GM12878 (cell line): ENCODE data around the gene RAC3. TPM values are rescaled to one million over a fixed set of nuclear protein-coding genes. Genes with fewer than 3 reads are reported as not detected.

Experiments
- ATAC-seq: fragments of 200-7000 bp; cut with Tn5 transposase; 3 replicates; pipeline ENCODE4 v1.9.1; 2020; ENCODE audit warnings: mild to moderate bottlenecking, moderate library complexity
- BruUV-seq: library from RNA; stranded (reverse); fragments of 400-500 nt; replicated peaks from 2 replicates; lab custom pipeline; 2021; lab: Mats Ljungman, UMichigan
- CTCF ChIA-PET: fragments of 300-600 bp; sonication (Branson Sonifier 250); formaldehyde crosslinking; extraction: SDS; loops from one replicate; lab custom pipeline; 2021; ENCODE audit warnings: inconsistent platforms; lab: Yijun Ruan, JAX
- POLR2A ChIA-PET: fragments of 350-600 bp; formaldehyde crosslinking; extraction: SDS; loops from one replicate; lab custom pipeline; 2021; ENCODE audit warnings: inconsistent platforms; lab: Charles Lee
- RAD21 ChIA-PET: fragments of 300-600 bp; sonication (Branson Sonifier 250); formaldehyde crosslinking; loops from one replicate; lab custom pipeline; 2023; ENCODE audit warnings: antibody characterized with exemption; ENCODE audit not compliant: unreplicated experiment; lab: Charles Lee
- SMC1A ChIA-PET: fragments of 300-600 bp; sonication (Branson Sonifier 250); formaldehyde crosslinking; loops from one replicate; lab custom pipeline; 2023; ENCODE audit not compliant: unreplicated experiment, uncharacterized antibody; lab: Charles Lee
- DNase-seq: peaks from one replicate; pipeline ENCODE4 v3.0.0-alpha.2; 2011; ENCODE audit warnings: low read depth, low spot score
- FAIRE-seq: peaks from 3 replicates; lab custom pipeline; 2011; peaks lifted over from hg19 to GRCh38; lab: Jason Lieb, UNC
- H2AFZ ChIP-seq: 2 replicates; pipeline ENCODE4 v1.6.0; 2011; ENCODE audit warnings: low read depth, low read length, control low read depth; ENCODE audit not compliant: control insufficient read depth
- H3K27ac ChIP-seq: 2 replicates; pipeline ENCODE4 v1.5.1; 2011; ENCODE audit warnings: control low read depth; ENCODE audit not compliant: control insufficient read depth, insufficient read depth
- H3K27me3 ChIP-seq, 2 experiments: replicated peaks in 1 of 2; 2 replicates each; pipeline versions ENCODE4 v1.6.0 to v1.6.1; 2011; ENCODE audit warnings: low read length in 1 of 2; ENCODE audit not compliant: control insufficient read depth in 2 of 2, insufficient read depth in 2 of 2
- H3K36me3 ChIP-seq, 2 experiments: 2 replicates each; pipeline ENCODE4 v1.5.1; 2011; ENCODE audit warnings: low read length in 1 of 2; ENCODE audit not compliant: control insufficient read depth in 2 of 2, insufficient read depth in 2 of 2
- H3K4me1 ChIP-seq: 2 replicates; pipeline ENCODE4 v1.6.1; 2011; ENCODE audit warnings: mild to moderate bottlenecking, low read length, moderate library complexity, mixed read lengths; ENCODE audit not compliant: control insufficient read depth, insufficient read depth
- H3K4me2 ChIP-seq: 2 replicates; pipeline ENCODE4 v1.6.0; 2011; ENCODE audit warnings: control low read depth; ENCODE audit not compliant: control insufficient read depth, insufficient read depth
- H3K4me3 ChIP-seq: fragments of 200-600 bp; sonication (generic); 2 replicates; pipeline ENCODE4 v1.5.1; 2016
- H3K79me2 ChIP-seq: 2 replicates; pipeline ENCODE4 v1.6.0; 2011; ENCODE audit warnings: low read length; ENCODE audit not compliant: control insufficient read depth, insufficient read depth
- H3K9ac ChIP-seq: 2 replicates; pipeline ENCODE4 v1.8.0; 2011; ENCODE audit warnings: low read length, control low read depth, mixed read lengths; ENCODE audit not compliant: control insufficient read depth, insufficient read depth
- H3K9me3 ChIP-seq: replicated peaks from 3 replicates; pipeline ENCODE4 v1.5.1; 2011; ENCODE audit warnings: mild to moderate bottlenecking, low read length; ENCODE audit not compliant: control insufficient read depth, insufficient read depth
- H4K20me1 ChIP-seq: 2 replicates; pipeline ENCODE4 v1.6.0; 2011; ENCODE audit not compliant: control insufficient read depth, insufficient read depth
- BACH1 ChIP-seq: fragments of 450-650 bp; IDR thresholded peaks from 2 replicates; pipeline ENCODE4 v1.6.1; 2017; ENCODE audit warnings: mild to moderate bottlenecking, borderline replicate concordance
- CHD2 ChIP-seq: IDR thresholded peaks from 2 replicates; pipeline ENCODE4 v1.6.1; 2011; ENCODE audit warnings: low read depth, low read length, improper control_type of control experiment, borderline replicate concordance
- HDAC6 ChIP-seq: fragments of 200-600 bp; sonication (generic); IDR thresholded peaks from one replicate; pipeline ENCODE4 v1.8.0; 2017; ENCODE audit warnings: antibody characterized with exemption; ENCODE audit not compliant: unreplicated experiment
- IRF5 ChIP-seq: fragments of 450-650 bp; IDR thresholded peaks from 2 replicates; pipeline ENCODE4 v1.6.1; 2017; ENCODE audit warnings: borderline replicate concordance
- KLF5 ChIP-seq: fragments of 450-650 bp; IDR thresholded peaks from 2 replicates; pipeline ENCODE4 v1.6.1; 2014; ENCODE audit warnings: mild to moderate bottlenecking; ENCODE audit not compliant: partially characterized antibody
- MAX ChIP-seq: IDR thresholded peaks from 2 replicates; pipeline ENCODE4 v1.6.1; 2012; ENCODE audit warnings: low read depth, low read length, improper control_type of control experiment
- SIX5 ChIP-seq: IDR thresholded peaks from 2 replicates; pipeline ENCODE4 v1.6.1; 2011; ENCODE audit warnings: mild to moderate bottlenecking, low read depth, low read length, moderate library complexity; ENCODE audit not compliant: severe bottlenecking
- TBL1XR1 ChIP-seq: IDR thresholded peaks from 2 replicates; pipeline ENCODE4 v1.6.1; 2012; ENCODE audit warnings: low read depth, low read length, improper control_type of control experiment
- WGBS: methylation state at CpG from one replicate; pipeline ENCODE4 v1.1.6; 2016; ENCODE audit warnings: low lambda C conversion rate; ENCODE audit not compliant: insufficient replicate concordance, insufficient coverage; ENCODE audit errors: missing lambda C conversion rate; 5-methylcytosine and 5-hydroxymethylcytosine counted together
- in situ Hi-C: fragments of 300-500 bp; cut with MboI; formaldehyde crosslinking; loops from 9 replicates; pipeline ENCODE4 v1.14.3; 2018; ENCODE audit warnings: mixed read lengths
- intact Hi-C: fragments of 100-400 bp; cut with micrococcal nuclease; formaldehyde crosslinking; loops from one replicate; pipeline ENCODE4 v1.14.2; 2022; ENCODE audit not compliant: unreplicated experiment
- polyA plus RNA-seq, 11 experiments: library from polyadenylated mRNA; depleted of rRNA in 4 of 11; unstranded in 6 of 11; stranded (reverse) in 5 of 11; fragments of >200 nt; fragmentation: Nextera tagmentation in 4 of 11; fragmentation: Illumina TruSeq in 1 of 11; extraction: Ambion mirVana in 4 of 11; extraction: Trizol in 1 of 11; gene quantifications; 1 replicate in 1 of 11; 2 replicates in 10 of 11; pipeline versions ENCODE4 v1.2.1 to v1.2.3, GENCODE V29; 2011 to 2016; ENCODE audit warnings: inconsistent platforms in 2 of 11, missing spikeins in 2 of 11, low read depth in 1 of 11
- total RNA-seq, 4 experiments: library from RNA; depleted of rRNA in 3 of 4; stranded (reverse); fragments of >200 nt in 3 of 4; fragmentation: Illumina TruSeq in 1 of 4; extraction: Trizol in 1 of 4; gene quantifications; 2 replicates each; pipeline versions ENCODE4 v1.2.1 to v1.2.3, GENCODE V29; 2013 to 2021
- TF ChIP-seq, protein P1 (sequence below): fragments of 450-650 bp; IDR thresholded peaks from 2 replicates; pipeline ENCODE4 v1.6.1; 2018; ENCODE audit warnings: borderline replicate concordance, mild to moderate bottlenecking; ENCODE audit not compliant: partially characterized antibody

The RAC3 gene
- total and polyA plus RNA-seq, 10 of the 15 experiments (the other 5 are each of a cell fraction or from before 2014, with no cell fraction given), result 0.11 to 32.9 (median 6.7) TPM

DNA sequence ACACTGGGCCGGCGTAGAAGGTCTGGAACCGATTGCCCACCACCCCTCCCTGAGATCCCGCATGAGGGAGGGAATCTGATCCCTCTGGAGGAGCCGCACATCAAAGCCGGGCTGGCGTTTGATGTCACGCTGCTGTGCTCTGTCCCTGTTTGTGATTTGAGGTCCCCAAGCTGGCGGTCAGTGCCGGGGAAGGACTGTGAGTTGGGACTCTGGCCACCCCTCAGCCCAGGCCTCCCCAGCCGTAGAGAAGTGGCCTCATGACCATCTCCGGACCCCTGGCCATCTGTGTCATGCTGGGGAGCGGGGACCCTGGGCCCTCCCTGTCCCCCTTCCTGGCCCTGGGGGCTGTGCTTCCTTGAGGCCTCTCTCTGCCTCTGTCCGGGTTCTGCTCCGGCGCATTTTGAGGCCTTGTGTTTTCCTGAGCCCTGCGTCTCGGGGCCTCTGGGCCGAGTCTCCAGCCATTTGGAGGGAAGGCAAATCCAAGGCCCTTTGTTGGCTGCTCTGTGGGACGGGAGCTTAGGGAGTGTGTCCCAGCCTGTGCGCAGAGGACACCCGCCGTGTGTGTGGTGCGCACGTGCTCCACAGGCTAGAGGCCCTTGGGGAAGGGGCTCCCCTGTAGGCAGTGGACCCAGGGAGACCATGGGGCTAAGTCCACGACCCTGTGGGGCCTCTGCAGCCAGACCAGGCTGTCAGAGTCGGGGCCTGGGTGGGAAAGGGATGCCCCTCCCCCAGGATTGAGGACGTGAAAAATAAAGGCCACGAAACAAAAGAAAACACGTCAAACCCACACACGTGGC is 39.0 kb upstream of the RAC3 start:
- no peaks in the 10 kb centered on the region for H3K9me3 ChIP-seq
- SMC1A ChIA-PET, result no interaction called here
- in situ Hi-C loops, result no loop called here
- POLR2A ChIA-PET, result no interaction called here
- no peak overlapping the region for H3K27ac ChIP-seq
- no peaks in the 10 kb centered on the region for H4K20me1 ChIP-seq
- WGBS, result 89% methylated on average over 31 of the region's 31 CpGs
- ATAC-seq (no peak), FAIRE-seq (no peak), DNase-seq (no peak)
- no peaks in the 10 kb centered on the region for H3K79me2 ChIP-seq
- H3K27me3 ChIP-seq, result no peaks in the 10 kb centered on the region
- no TSS peak for BruUV-seq
- TF ChIP-seq IRF5 (no peak), MAX (no peak), SIX5 (no peak), KLF5 (no peak), CHD2 (no peak), BACH1 (no peak), TBL1XR1 (no peak), HDAC6 (no peak)
- TF ChIP-seq, protein P1, sequence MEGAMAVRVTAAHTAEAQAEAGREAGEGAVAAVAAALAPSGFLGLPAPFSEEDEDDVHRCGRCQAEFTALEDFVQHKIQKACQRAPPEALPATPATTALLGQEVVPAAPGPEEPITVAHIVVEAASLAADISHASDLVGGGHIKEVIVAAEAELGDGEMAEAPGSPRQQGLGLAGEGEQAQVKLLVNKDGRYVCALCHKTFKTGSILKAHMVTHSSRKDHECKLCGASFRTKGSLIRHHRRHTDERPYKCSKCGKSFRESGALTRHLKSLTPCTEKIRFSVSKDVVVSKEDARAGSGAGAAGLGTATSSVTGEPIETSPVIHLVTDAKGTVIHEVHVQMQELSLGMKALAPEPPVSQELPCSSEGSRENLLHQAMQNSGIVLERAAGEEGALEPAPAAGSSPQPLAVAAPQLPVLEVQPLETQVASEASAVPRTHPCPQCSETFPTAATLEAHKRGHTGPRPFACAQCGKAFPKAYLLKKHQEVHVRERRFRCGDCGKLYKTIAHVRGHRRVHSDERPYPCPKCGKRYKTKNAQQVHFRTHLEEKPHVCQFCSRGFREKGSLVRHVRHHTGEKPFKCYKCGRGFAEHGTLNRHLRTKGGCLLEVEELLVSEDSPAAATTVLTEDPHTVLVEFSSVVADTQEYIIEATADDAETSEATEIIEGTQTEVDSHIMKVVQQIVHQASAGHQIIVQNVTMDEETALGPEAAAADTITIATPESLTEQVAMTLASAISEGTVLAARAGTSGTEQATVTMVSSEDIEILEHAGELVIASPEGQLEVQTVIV, result no peak
- H3K4me3 ChIP-seq, result no peak overlapping the region
- intact Hi-C loops, result no loop called here
- RAD21 ChIA-PET, result no interaction called here
- no peaks in the 10 kb centered on the region for H3K4me1 ChIP-seq
- H2AFZ ChIP-seq, result no peak overlapping the region
- H3K36me3 ChIP-seq, result peaks cover 0 to 3% of the 10 kb centered on the region in 2 experiments; a peak in 3 of 4 replicates
- H3K4me2 ChIP-seq, result no peak overlapping the region
- CTCF ChIA-PET, result interaction anchor here (1.0 kb wide), 1 partner anchor 11 kb away, joined by 3 read pairs; no protein-coding TSS in a partner anchor
- H3K9ac ChIP-seq, result no peak overlapping the region
